GM19438 (cell line): ENCODE data around the gene ZBTB17.
"Not testable (repeated sequence)": the region's sequence is repeated elsewhere in the genome, so short reads cannot be mapped to it uniquely, and the experiment has no call there.

Experiments used
- ATAC-seq: cut with Tn5 transposase; IDR thresholded peaks from one replicate; pipeline ENCODE4 v1.9.1; 2021; ENCODE audit warnings: low read depth; ENCODE audit not compliant: unreplicated experiment

Gene ZBTB17

GRCh38 chr1:15939181-15940109 lies 36.5 kb downstream of the ZBTB17 start:
- no peak for ATAC-seq

GRCh38 chr1:15938628-15939161 lies 37.2 kb downstream of the ZBTB17 start:
- no peak for ATAC-seq

GRCh38 chr1:15937706-15938168 lies 38.2 kb downstream of the ZBTB17 start:
- no peak for ATAC-seq

DNA sequence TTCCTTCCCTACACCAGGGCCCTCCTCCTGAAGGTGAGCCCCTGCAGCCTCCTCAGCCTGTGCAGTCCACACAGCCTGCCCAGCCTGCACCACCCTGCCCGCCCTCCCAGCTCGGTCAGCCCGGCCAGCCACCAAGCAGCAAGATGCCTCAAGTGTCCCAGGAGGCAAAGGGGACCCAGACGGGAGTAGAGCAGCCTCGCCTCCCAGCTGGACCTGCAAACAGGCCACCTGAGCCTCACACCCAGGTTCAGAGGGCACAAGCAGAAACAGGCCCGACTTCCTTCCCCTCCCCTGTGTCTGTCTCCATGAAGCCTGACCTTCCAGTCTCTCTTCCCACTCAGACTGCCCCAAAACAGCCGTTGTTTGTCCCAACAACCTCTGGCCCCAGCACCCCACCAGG lies 38.8 kb downstream of the ZBTB17 start:
- no peak for ATAC-seq

GRCh38 chr1:15936025-15936424 lies 39.9 kb downstream of the ZBTB17 start:
- ATAC-seq: no peak

DNA sequence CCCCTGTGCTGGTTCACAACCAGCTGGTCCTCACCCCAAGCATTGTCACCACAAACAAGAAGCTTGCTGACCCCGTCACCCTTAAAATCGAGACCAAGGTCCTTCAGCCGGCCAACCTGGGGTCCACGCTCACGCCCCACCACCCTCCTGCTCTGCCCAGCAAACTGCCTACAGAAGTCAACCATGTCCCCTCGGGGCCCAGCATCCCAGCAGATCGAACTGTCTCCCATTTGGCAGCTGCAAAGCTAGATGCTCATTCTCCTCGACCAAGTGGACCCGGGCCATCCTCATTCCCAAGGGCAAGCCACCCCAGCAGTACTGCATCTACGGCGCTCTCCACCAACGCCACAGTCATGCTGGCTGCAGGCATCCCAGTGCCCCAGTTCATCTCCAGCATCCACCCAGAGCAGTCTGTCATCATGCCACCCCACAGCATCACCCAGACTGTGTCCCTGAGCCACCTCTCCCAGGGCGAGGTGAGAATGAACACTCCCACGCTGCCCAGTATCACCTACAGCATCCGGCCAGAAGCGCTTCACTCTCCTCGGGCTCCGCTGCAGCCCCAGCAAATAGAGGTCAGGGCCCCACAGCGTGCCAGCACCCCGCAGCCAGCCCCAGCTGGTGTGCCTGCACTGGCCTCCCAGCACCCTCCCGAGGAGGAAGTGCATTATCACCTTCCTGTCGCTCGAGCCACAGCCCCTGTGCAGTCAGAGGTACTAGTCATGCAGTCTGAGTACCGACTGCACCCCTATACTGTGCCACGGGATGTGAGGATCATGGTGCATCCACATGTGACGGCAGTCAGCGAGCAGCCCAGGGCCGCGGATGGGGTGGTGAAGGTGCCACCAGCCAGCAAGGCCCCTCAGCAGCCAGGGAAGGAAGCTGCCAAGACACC lies 40.6 kb downstream of the ZBTB17 start:
- ATAC-seq: no peak

GRCh38 chr1:15934211-15935055 lies 41.5 kb downstream of the ZBTB17 start:
- ATAC-seq: no peak

DNA sequence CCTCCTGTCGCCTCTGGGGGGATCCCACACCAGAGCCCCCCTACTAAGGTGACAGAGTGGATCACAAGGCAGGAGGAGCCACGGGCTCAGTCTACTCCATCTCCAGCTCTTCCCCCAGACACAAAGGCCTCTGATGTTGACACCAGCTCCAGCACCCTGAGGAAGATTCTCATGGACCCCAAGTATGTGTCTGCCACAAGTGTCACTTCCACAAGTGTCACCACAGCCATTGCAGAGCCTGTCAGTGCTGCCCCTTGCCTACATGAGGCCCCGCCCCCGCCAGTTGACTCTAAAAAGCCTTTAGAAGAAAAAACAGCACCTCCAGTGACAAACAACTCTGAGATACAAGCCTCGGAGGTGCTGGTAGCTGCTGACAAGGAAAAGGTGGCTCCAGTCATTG lies 42.2 kb downstream of the ZBTB17 start:
- no peak for ATAC-seq

DNA sequence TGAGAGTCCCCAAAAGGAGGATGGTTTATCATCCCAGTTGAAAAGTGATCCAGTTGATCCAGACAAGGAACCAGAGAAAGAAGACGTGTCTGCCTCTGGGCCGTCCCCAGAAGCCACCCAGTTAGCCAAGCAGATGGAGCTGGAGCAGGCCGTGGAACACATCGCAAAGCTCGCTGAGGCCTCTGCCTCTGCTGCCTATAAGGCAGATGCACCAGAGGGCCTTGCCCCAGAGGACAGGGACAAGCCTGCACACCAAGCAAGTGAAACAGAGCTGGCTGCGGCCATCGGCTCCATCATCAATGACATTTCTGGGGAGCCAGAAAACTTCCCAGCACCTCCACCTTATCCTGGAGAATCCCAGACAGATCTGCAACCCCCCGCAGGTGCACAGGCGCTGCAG lies 43.3 kb downstream of the ZBTB17 start:
- no peak for ATAC-seq

GRCh38 chr1:15931884-15932283 lies 44.0 kb downstream of the ZBTB17 start:
- no peak for ATAC-seq

- ATAC-seq: no peak
Observed at GRCh38 chr1:15931401-15931800, 44.5 kb downstream of the ZBTB17 start.

DNA sequence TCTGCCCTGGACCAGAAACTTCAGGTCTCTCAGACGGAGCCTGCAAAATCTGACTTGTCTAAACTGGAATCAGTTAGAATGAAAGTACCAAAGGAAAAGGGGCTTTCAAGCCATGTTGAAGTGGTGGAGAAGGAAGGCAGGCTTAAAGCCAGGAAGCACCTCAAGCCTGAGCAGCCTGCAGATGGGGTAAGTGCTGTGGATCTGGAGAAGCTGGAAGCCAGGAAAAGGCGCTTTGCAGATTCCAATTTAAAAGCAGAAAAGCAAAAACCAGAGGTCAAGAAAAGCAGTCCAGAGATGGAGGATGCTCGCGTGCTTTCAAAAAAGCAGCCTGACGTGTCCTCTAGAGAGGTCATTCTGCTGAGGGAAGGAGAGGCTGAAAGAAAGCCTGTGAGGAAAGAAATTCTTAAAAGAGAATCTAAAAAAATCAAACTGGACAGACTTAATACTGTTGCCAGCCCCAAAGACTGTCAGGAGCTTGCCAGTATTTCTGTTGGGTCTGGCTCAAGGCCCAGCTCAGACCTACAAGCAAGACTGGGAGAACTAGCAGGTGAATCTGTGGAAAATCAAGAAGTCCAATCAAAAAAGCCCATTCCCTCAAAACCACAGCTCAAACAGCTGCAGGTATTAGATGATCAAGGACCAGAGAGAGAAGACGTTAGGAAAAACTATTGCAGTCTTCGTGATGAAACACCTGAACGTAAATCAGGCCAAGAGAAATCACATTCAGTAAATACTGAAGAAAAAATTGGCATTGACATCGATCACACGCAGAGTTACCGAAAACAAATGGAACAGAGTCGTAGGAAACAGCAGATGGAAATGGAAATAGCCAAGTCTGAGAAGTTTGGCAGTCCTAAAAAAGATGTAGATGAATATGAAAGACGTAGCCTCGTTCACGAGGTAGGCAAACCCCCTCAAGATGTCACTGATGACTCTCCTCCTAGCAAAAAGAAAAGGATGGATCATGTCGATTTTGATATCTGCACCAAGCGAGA lies 46.6 kb downstream of the ZBTB17 start:
- ATAC-seq: no peak

GRCh38 chr1:15926448-15926847 lies 49.5 kb downstream of the ZBTB17 start:
- not testable (repeated sequence) for ATAC-seq

DNA sequence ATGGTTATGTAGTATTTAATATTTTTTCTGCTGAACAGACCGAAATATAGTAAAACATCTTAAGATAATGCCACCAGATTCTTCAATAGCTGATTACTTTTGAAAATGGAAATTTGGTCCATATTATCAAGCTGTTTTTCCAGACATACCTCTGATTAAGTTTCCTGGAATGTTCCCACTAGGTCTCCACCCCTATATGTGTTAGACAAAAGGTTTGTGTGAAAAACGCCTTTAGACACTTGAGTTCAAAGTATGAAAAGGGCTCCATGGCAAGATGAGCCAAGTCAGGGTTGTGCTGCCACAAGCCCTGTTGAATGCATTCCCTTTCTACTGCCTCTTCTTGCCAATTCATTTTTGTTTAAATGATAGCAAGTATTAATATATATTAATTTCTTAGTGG lies 52.7 kb downstream of the ZBTB17 start:
- no peak for ATAC-seq

DNA sequence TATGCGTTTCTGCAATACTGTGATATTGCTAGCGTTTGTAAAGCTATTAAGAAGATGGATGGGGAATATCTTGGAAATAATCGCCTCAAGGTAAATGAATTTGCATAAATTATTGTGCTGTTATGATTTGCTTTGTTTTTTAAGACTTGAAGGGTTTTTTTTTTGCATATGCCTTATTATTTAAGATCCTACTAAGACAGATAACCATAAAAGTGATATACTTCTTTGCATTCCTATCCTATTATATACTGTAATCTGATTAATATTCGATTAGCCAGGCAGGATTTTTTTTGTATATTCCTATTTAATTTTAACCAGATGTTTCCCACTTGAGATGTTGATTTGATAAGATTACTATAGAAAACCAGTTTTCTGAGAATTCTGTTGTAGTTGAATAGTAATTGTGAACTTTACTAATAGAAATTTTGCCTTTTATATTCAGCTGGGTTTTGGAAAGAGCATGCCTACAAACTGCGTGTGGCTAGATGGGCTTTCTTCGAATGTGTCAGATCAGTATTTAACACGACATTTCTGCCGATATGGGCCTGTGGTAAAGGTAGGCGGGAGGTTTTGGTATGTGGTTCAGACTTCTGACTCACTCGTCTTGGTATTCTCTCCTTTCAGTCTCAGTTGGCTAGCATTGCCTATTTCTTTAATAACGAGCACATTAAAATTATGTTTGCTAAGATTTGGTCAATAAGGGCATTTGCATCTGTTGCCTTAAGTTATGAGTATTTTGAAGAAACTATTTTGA lies 56.8 kb downstream of the ZBTB17 start:
- no peak for ATAC-seq

- ATAC-seq: no peak
Observed at GRCh38 chr1:15916916-15917315, 59.0 kb downstream of the ZBTB17 start.

GRCh38 chr1:15916417-15916816 lies 59.5 kb downstream of the ZBTB17 start:
- ATAC-seq: no peak

DNA sequence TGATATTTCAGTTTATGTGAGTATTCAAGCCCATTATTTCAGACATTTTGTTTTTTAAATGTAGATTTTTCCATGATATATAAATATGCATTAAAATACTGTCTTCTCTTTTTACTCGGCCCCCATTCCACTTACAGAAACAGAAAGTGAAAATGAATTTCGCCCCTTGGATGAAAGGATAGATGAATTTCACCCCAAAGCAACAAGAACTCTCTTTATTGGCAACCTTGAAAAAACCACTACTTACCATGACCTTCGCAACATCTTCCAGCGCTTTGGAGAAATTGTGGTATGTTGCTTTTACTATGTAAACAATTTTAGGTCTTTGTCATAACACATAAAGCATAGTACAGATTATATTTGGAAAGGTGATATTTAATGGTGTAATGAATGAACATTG lies 59.9 kb downstream of the ZBTB17 start:
- ATAC-seq: no peak
